OCI-LY1 (cell line): ENCODE results near the gene ANKRD52.

Source experiments
- EZH2 ChIP-seq: fragments of 200-600 bp; sonication (generic), shearing (Covaris generic); IDR thresholded peaks from 2 replicates; pipeline ENCODE4 v1.8.0; 2017; ENCODE audit warnings: borderline replicate concordance, mixed run types, mild to moderate bottlenecking, antibody characterized with exemption, low read length, moderate library complexity, mixed read lengths
- TF ChIP-seq, protein P1 (sequence below): fragments of 200-600 bp; sonication (generic), shearing (Covaris generic); IDR thresholded peaks from 2 replicates; pipeline ENCODE4 v1.5.1; 2017; ENCODE audit warnings: mild to moderate bottlenecking, antibody characterized with exemption, low read length, moderate library complexity, mixed read lengths

DNA sequence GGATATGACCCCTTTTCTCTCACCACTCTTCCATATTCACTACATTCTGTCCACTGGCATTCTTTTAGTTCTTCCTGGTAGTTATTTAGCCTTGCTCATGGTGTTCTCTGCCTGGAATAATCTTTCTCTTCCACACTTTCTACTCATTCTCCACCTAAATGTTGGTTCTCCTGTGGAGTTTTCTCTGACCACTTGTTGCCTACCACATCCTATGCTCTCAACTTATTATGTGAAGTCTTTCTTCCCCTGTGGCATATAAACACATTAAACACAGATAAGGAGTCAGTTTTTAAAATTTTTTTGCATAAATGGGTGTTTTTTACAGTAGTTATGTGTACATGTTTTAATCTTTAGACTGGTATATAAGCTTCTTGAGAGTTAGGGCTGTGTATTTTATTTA, 65.6 kb downstream of the ANKRD52 start:
- TF ChIP-seq, protein P1, sequence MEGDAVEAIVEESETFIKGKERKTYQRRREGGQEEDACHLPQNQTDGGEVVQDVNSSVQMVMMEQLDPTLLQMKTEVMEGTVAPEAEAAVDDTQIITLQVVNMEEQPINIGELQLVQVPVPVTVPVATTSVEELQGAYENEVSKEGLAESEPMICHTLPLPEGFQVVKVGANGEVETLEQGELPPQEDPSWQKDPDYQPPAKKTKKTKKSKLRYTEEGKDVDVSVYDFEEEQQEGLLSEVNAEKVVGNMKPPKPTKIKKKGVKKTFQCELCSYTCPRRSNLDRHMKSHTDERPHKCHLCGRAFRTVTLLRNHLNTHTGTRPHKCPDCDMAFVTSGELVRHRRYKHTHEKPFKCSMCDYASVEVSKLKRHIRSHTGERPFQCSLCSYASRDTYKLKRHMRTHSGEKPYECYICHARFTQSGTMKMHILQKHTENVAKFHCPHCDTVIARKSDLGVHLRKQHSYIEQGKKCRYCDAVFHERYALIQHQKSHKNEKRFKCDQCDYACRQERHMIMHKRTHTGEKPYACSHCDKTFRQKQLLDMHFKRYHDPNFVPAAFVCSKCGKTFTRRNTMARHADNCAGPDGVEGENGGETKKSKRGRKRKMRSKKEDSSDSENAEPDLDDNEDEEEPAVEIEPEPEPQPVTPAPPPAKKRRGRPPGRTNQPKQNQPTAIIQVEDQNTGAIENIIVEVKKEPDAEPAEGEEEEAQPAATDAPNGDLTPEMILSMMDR, result no peak
- no peak for TF ChIP-seq EZH2
